Measurements from ENCODE around the gene RPAP2.

The RPAP2 gene

GRCh38 chr1:92439291-92439690 is 140.4 kb downstream of the RPAP2 start:
- H3K36me3 ChIP-seq (ENCODE audit: insufficient read depth, low read length), result no peaks in the 10 kb centered on the region
- H3K9ac ChIP-seq (ENCODE audit: low read length), result no peak overlapping the region
- H3K4me1 ChIP-seq (ENCODE audit: insufficient read depth, low read length), result no peaks in the 10 kb centered on the region
- H3K27ac ChIP-seq (ENCODE audit: low read depth, low read length), result no peak overlapping the region
- H3K27me3 ChIP-seq (ENCODE audit: control insufficient read depth in 1 of 2, insufficient read depth in 2 of 2, low read length in 2 of 2), result no peaks in the 10 kb centered on the region
- H3K4me3 ChIP-seq (ENCODE audit: low read depth in 1 of 2, low read length in 2 of 2), result no peak overlapping the region
- no peaks in the 10 kb centered on the region for H3K9me3 ChIP-seq (ENCODE audit: low read length)

GRCh38 chr1:92441316-92441696 is 142.4 kb downstream of the RPAP2 start:
- Histone ChIP-seq H3K36me3 (ENCODE audit: insufficient read depth, low read length) (no peaks in the 10 kb centered on the region), H3K27ac (ENCODE audit: low read depth, low read length) (no peak overlapping the region), H3K4me3 (ENCODE audit: low read depth in 1 of 2, low read length in 2 of 2) (no peak overlapping the region), H3K27me3 (ENCODE audit: control insufficient read depth in 1 of 2, insufficient read depth in 2 of 2, low read length in 2 of 2) (no peaks in the 10 kb centered on the region), H3K9ac (ENCODE audit: low read length) (no peak overlapping the region), H3K9me3 (ENCODE audit: low read length) (no peaks in the 10 kb centered on the region), H3K4me1 (ENCODE audit: insufficient read depth, low read length) (no peaks in the 10 kb centered on the region)

GRCh38 chr1:92441697-92442342 is 143.0 kb downstream of the RPAP2 start:
- Histone ChIP-seq H3K27me3 (ENCODE audit: control insufficient read depth in 1 of 2, insufficient read depth in 2 of 2, low read length in 2 of 2) (no peaks in the 10 kb centered on the region), H3K4me1 (ENCODE audit: insufficient read depth, low read length) (no peaks in the 10 kb centered on the region), H3K9me3 (ENCODE audit: low read length) (no peaks in the 10 kb centered on the region), H3K36me3 (ENCODE audit: insufficient read depth, low read length) (no peaks in the 10 kb centered on the region), H3K9ac (ENCODE audit: low read length) (no peak overlapping the region), H3K27ac (ENCODE audit: low read depth, low read length) (no peak overlapping the region), H3K4me3 (ENCODE audit: low read depth in 1 of 2, low read length in 2 of 2) (no peak overlapping the region)

- Histone ChIP-seq H3K27ac (ENCODE audit: low read depth, low read length) (no peak overlapping the region), H3K36me3 (ENCODE audit: insufficient read depth, low read length) (no peaks in the 10 kb centered on the region), H3K27me3 (ENCODE audit: control insufficient read depth in 1 of 2, insufficient read depth in 2 of 2, low read length in 2 of 2) (no peaks in the 10 kb centered on the region), H3K4me3 (ENCODE audit: low read depth in 1 of 2, low read length in 2 of 2) (no peak overlapping the region), H3K4me1 (ENCODE audit: insufficient read depth, low read length) (no peaks in the 10 kb centered on the region), H3K9ac (ENCODE audit: low read length) (no peak overlapping the region), H3K9me3 (ENCODE audit: low read length) (no peaks in the 10 kb centered on the region)
Observed at GRCh38 chr1:92442351-92442750, 143.5 kb downstream of the RPAP2 start.

GRCh38 chr1:92443893-92444292 is 145.0 kb downstream of the RPAP2 start:
- Histone ChIP-seq H3K27me3 (ENCODE audit: control insufficient read depth in 1 of 2, insufficient read depth in 2 of 2, low read length in 2 of 2) (no peaks in the 10 kb centered on the region), H3K27ac (ENCODE audit: low read depth, low read length) (no peak overlapping the region), H3K36me3 (ENCODE audit: insufficient read depth, low read length) (no peaks in the 10 kb centered on the region), H3K4me1 (ENCODE audit: insufficient read depth, low read length) (no peaks in the 10 kb centered on the region), H3K9me3 (ENCODE audit: low read length) (no peaks in the 10 kb centered on the region), H3K9ac (ENCODE audit: low read length) (no peak overlapping the region), H3K4me3 (ENCODE audit: low read depth in 1 of 2, low read length in 2 of 2) (no peak overlapping the region)

GRCh38 chr1:92444351-92444750 is 145.5 kb downstream of the RPAP2 start:
- no peaks in the 10 kb centered on the region for H3K36me3 ChIP-seq (ENCODE audit: insufficient read depth, low read length)
- no peak overlapping the region for H3K9ac ChIP-seq (ENCODE audit: low read length)
- no peaks in the 10 kb centered on the region for H3K9me3 ChIP-seq (ENCODE audit: low read length)
- H3K27ac ChIP-seq (ENCODE audit: low read depth, low read length), result no peak overlapping the region
- H3K27me3 ChIP-seq (ENCODE audit: control insufficient read depth in 1 of 2, insufficient read depth in 2 of 2, low read length in 2 of 2), result no peaks in the 10 kb centered on the region
- H3K4me3 ChIP-seq (ENCODE audit: low read depth in 1 of 2, low read length in 2 of 2), result no peak overlapping the region
- no peaks in the 10 kb centered on the region for H3K4me1 ChIP-seq (ENCODE audit: insufficient read depth, low read length)

- Histone ChIP-seq H3K27me3 (ENCODE audit: control insufficient read depth in 1 of 2, insufficient read depth in 2 of 2, low read length in 2 of 2) (no peaks in the 10 kb centered on the region), H3K4me1 (ENCODE audit: insufficient read depth, low read length) (no peaks in the 10 kb centered on the region), H3K9ac (ENCODE audit: low read length) (no peak overlapping the region), H3K36me3 (ENCODE audit: insufficient read depth, low read length) (no peaks in the 10 kb centered on the region), H3K4me3 (ENCODE audit: low read depth in 1 of 2, low read length in 2 of 2) (no peak overlapping the region), H3K27ac (ENCODE audit: low read depth, low read length) (no peak overlapping the region), H3K9me3 (ENCODE audit: low read length) (no peaks in the 10 kb centered on the region)
Observed at GRCh38 chr1:92445865-92446264, 147.0 kb downstream of the RPAP2 start.

GRCh38 chr1:92446546-92446945 is 147.7 kb downstream of the RPAP2 start:
- H3K27ac ChIP-seq (ENCODE audit: low read depth, low read length), result no peak overlapping the region
- H3K36me3 ChIP-seq (ENCODE audit: insufficient read depth, low read length), result no peaks in the 10 kb centered on the region
- H3K4me1 ChIP-seq (ENCODE audit: insufficient read depth, low read length), result no peaks in the 10 kb centered on the region
- no peak overlapping the region for H3K9ac ChIP-seq (ENCODE audit: low read length)
- no peaks in the 10 kb centered on the region for H3K9me3 ChIP-seq (ENCODE audit: low read length)
- no peak overlapping the region for H3K4me3 ChIP-seq (ENCODE audit: low read depth in 1 of 2, low read length in 2 of 2)
- H3K27me3 ChIP-seq (ENCODE audit: control insufficient read depth in 1 of 2, insufficient read depth in 2 of 2, low read length in 2 of 2), result no peaks in the 10 kb centered on the region

GRCh38 chr1:92447033-92447681 is 148.3 kb downstream of the RPAP2 start:
- no peak overlapping the region for H3K4me3 ChIP-seq (ENCODE audit: low read depth in 1 of 2, low read length in 2 of 2)
- H3K4me1 ChIP-seq (ENCODE audit: insufficient read depth, low read length), result no peaks in the 10 kb centered on the region
- H3K27me3 ChIP-seq (ENCODE audit: control insufficient read depth in 1 of 2, insufficient read depth in 2 of 2, low read length in 2 of 2), result no peaks in the 10 kb centered on the region
- H3K9me3 ChIP-seq (ENCODE audit: low read length), result no peaks in the 10 kb centered on the region
- H3K9ac ChIP-seq (ENCODE audit: low read length), result no peak overlapping the region
- no peaks in the 10 kb centered on the region for H3K36me3 ChIP-seq (ENCODE audit: insufficient read depth, low read length)
- no peak overlapping the region for H3K27ac ChIP-seq (ENCODE audit: low read depth, low read length)

- H3K4me1 ChIP-seq (ENCODE audit: insufficient read depth, low read length), result no peaks in the 10 kb centered on the region
- no peak overlapping the region for H3K9ac ChIP-seq (ENCODE audit: low read length)
- H3K36me3 ChIP-seq (ENCODE audit: insufficient read depth, low read length), result no peaks in the 10 kb centered on the region
- H3K4me3 ChIP-seq (ENCODE audit: low read depth in 1 of 2, low read length in 2 of 2), result no peak overlapping the region
- no peaks in the 10 kb centered on the region for H3K27me3 ChIP-seq (ENCODE audit: control insufficient read depth in 1 of 2, insufficient read depth in 2 of 2, low read length in 2 of 2)
- no peaks in the 10 kb centered on the region for H3K9me3 ChIP-seq (ENCODE audit: low read length)
- no peak overlapping the region for H3K27ac ChIP-seq (ENCODE audit: low read depth, low read length)
Observed at GRCh38 chr1:92447976-92448375, 149.1 kb downstream of the RPAP2 start.

Data from muscle layer of colon (tissue), 2 donors.